K562 (cell line): Measurements from ENCODE around the gene HSD11B1. TPM values are rescaled to one million over a fixed set of nuclear protein-coding genes. Genes with fewer than 3 reads are reported as not detected.

Experiments used
- BRCA1 ChIP-seq, 2 experiments: fragments of 450-650 bp in 1 of 2; sonication (generic) in 1 of 2; formaldehyde crosslinking in 1 of 2; IDR thresholded peaks; 2 replicates each; pipeline versions ENCODE4 v1.5.0 to v1.6.1; 2017 to 2020; ENCODE audit warnings: mild to moderate bottlenecking in 1 of 2, missing genetic modification reagents in 1 of 2
- BRD4 ChIP-seq: fragments of 200-600 bp; sonication (generic); IDR thresholded peaks from 2 replicates; pipeline ENCODE4 v1.6.1; 2017; ENCODE audit warnings: inconsistent platforms
- E2F1 ChIP-seq: sonication (generic); formaldehyde crosslinking; IDR thresholded peaks from 2 replicates; pipeline ENCODE4 v1.8.1; 2023; ENCODE audit warnings: mild to moderate bottlenecking, missing genetic modification reagents, moderate library complexity
- FOS ChIP-seq: IDR thresholded peaks from 3 replicates; pipeline ENCODE4 v1.6.1; 2011; ENCODE audit not compliant: insufficient read length; ENCODE audit errors: extremely low read depth
- GTF2B ChIP-seq: IDR thresholded peaks from 2 replicates; pipeline ENCODE4 v1.6.1; 2011; ENCODE audit not compliant: insufficient read length; ENCODE audit errors: extremely low read depth
- GTF2E2 ChIP-seq: fragments of 200-800 bp; sonication (Bioruptor generic); IDR thresholded peaks from 2 replicates; pipeline ENCODE4 v1.6.1; 2016; ENCODE audit warnings: missing genetic modification characterization, missing compliant biosample characterization
- HCFC1 ChIP-seq: IDR thresholded peaks from 2 replicates; pipeline ENCODE4 v1.6.1; 2012; ENCODE audit warnings: low read depth, low read length, improper control_type of control experiment
- HMG20B ChIP-seq: fragments of 250-450 bp; sonication (Bioruptor Pico); IDR thresholded peaks from 2 replicates; pipeline ENCODE4 v1.5.0; 2021; ENCODE audit warnings: mild to moderate bottlenecking
- JUN ChIP-seq, 2 experiments: sonication (generic) in 1 of 2; formaldehyde crosslinking in 1 of 2; IDR thresholded peaks; 2 replicates each; pipeline versions ENCODE4 v1.6.1 to v1.8.0; 2012 to 2022; ENCODE audit warnings: borderline replicate concordance in 2 of 2, mild to moderate bottlenecking in 2 of 2, improper control_type of control experiment in 1 of 2, low read depth in 1 of 2, low read length in 1 of 2, missing genetic modification reagents in 1 of 2
- KHSRP ChIP-seq: fragments of 450-650 bp; IDR thresholded peaks from 2 replicates; pipeline ENCODE4 v1.6.1; 2017
- KLF6 ChIP-seq: fragments of 250-450 bp; sonication (Bioruptor Pico); IDR thresholded peaks from 2 replicates; pipeline ENCODE4 v1.4.0; 2020; ENCODE audit warnings: mild to moderate bottlenecking, moderate library complexity, borderline replicate concordance
- MAZ ChIP-seq, 2 experiments: fragments of 450-650 bp in 1 of 2; sonication (generic) in 1 of 2; formaldehyde crosslinking; IDR thresholded peaks in 1 of 2; conservative IDR thresholded peaks in 1 of 2; 2 replicates each; pipeline versions ENCODE4 v1.4.0 to v1.5.0; 2020; ENCODE audit warnings: mild to moderate bottlenecking in 1 of 2, missing genetic modification reagents in 1 of 2
- NEUROD1 ChIP-seq: fragments of 150-350 bp; IDR thresholded peaks from 2 replicates; pipeline ENCODE4 v1.6.1; 2014; ENCODE audit warnings: borderline replicate concordance, low read length, low read depth; ENCODE audit not compliant: partially characterized antibody
- OTX1 ChIP-seq: fragments of 450-650 bp; formaldehyde crosslinking; IDR thresholded peaks from 2 replicates; pipeline ENCODE4 v1.4.0; 2022; ENCODE audit warnings: mild to moderate bottlenecking
- POLR2H ChIP-seq: IDR thresholded peaks from 2 replicates; pipeline ENCODE4 v1.6.1; 2016; ENCODE audit warnings: missing genetic modification characterization, low read depth, mild to moderate bottlenecking, control low read depth, missing compliant biosample characterization, moderate library complexity
- POLR3G ChIP-seq: IDR thresholded peaks from 2 replicates; pipeline ENCODE4 v1.6.1; 2011; ENCODE audit not compliant: insufficient read length, insufficient replicate concordance; ENCODE audit errors: extremely low read depth
- PRMT5 ChIP-seq: sonication (generic); formaldehyde crosslinking; IDR thresholded peaks from 2 replicates; pipeline ENCODE4 v1.5.0; 2020; ENCODE audit warnings: missing genetic modification reagents
- RAD21 ChIP-seq, 2 experiments: fragments of 250-450 bp in 1 of 2; fragments of 450-650 bp in 1 of 2; sonication (Bioruptor Pico) in 1 of 2; formaldehyde crosslinking in 1 of 2; IDR thresholded peaks in 1 of 2; conservative IDR thresholded peaks in 1 of 2; 2 replicates each; pipeline versions ENCODE4 v1.4.0 to v1.8.0; 2020 to 2022; ENCODE audit warnings: mild to moderate bottlenecking in 2 of 2, moderate library complexity in 1 of 2
- RBFOX2 ChIP-seq: fragments of 200-400 bp; formaldehyde crosslinking; IDR thresholded peaks from 2 replicates; pipeline ENCODE4 v1.6.1; 2017; ENCODE audit warnings: low read depth, mild to moderate bottlenecking, low read length, moderate library complexity
- SMAD3 ChIP-seq: fragments of 450-650 bp; formaldehyde crosslinking; conservative IDR thresholded peaks from 2 replicates; pipeline ENCODE4 v1.4.0; 2020; ENCODE audit warnings: mild to moderate bottlenecking
- SMARCA4 ChIP-seq: fragments of 450-650 bp; IDR thresholded peaks from 2 replicates; pipeline ENCODE4 v1.6.1; 2016
- TBL1XR1 ChIP-seq, 2 experiments: IDR thresholded peaks; 2 replicates each; pipeline ENCODE4 v1.6.1; 2012; ENCODE audit warnings: improper control_type of control experiment in 2 of 2, low read length in 2 of 2, mild to moderate bottlenecking in 1 of 2
- TCF7L2 ChIP-seq: fragments of 150-350 bp; IDR thresholded peaks from 2 replicates; pipeline ENCODE4 v1.6.1; 2016; ENCODE audit warnings: low read depth, mild to moderate bottlenecking, low read length, moderate library complexity
- ZBTB17 ChIP-seq: fragments of 450-650 bp; formaldehyde crosslinking; IDR thresholded peaks from 2 replicates; pipeline ENCODE4 v1.4.0; 2020; ENCODE audit warnings: mild to moderate bottlenecking
- ZKSCAN3 ChIP-seq: fragments of 250-450 bp; sonication (Bioruptor Pico); IDR thresholded peaks from 2 replicates; pipeline ENCODE4 v1.4.0; 2020
- ZNF12 ChIP-seq: sonication (generic); formaldehyde crosslinking; IDR thresholded peaks from 2 replicates; pipeline ENCODE4 v1.4.0; 2020; ENCODE audit warnings: mild to moderate bottlenecking, missing genetic modification reagents
- ZNF143 ChIP-seq: sonication (generic); formaldehyde crosslinking; IDR thresholded peaks from 2 replicates; pipeline ENCODE4 v1.9.0; 2022; ENCODE audit warnings: mild to moderate bottlenecking, missing genetic modification reagents
- ZNF589 ChIP-seq: fragments of 200-800 bp; sonication (Bioruptor generic); IDR thresholded peaks from 2 replicates; pipeline ENCODE4 v1.6.1; 2016; ENCODE audit warnings: low read depth, missing genetic modification characterization, missing compliant biosample characterization
- polyA plus RNA-seq, 8 experiments: library from polyadenylated mRNA; depleted of rRNA in 4 of 8; stranded (reverse) in 5 of 8; unstranded in 3 of 8; fragments of >200 nt; fragmentation: Nextera tagmentation in 2 of 8; fragmentation: Illumina TruSeq in 1 of 8; extraction: Ambion mirVana in 2 of 8; extraction: Trizol in 1 of 8; gene quantifications; 2 replicates each; pipeline versions ENCODE4 v1.2.1 to v1.2.3, GENCODE V29; 2011 to 2014; ENCODE audit warnings: inconsistent platforms in 1 of 8, missing spikeins in 1 of 8
- total RNA-seq, 7 experiments: library from RNA; depleted of rRNA in 6 of 7; stranded (reverse); fragments of >200 nt in 6 of 7; fragmentation: Illumina TruSeq in 2 of 7; extraction: Trizol in 2 of 7; gene quantifications; 2 replicates each; pipeline versions ENCODE4 v1.2.1 to v1.2.3, GENCODE V29; 2011 to 2021; ENCODE audit warnings: low replicate concordance in 1 of 7

Gene HSD11B1
- total and polyA plus RNA-seq, 9 of the 15 experiments (the other 6 are each of a cell fraction or from before 2014, with no cell fraction given), result 0.04 to 0.16 TPM; not detected in 7

- no peak for TF ChIP-seq BRCA1 (IDR thresholded peaks at IDR 0.05)
- TF ChIP-seq BRCA1 (CRISPR knock-in tag; IDR thresholded peaks at IDR 0.05), result no peak
- peak; percentile 73 for TF ChIP-seq KLF6 (CRISPR knock-in tag)
- peak; percentile 65 to 88; a peak in 2 of 4 replicates for TF ChIP-seq MAZ (CRISPR knock-in tag; conservative IDR thresholded peaks at IDR 0.05 in 1 of 2, IDR thresholded peaks at IDR 0.05 in 1 of 2)
- no peak for TF ChIP-seq TCF7L2
- TF ChIP-seq SMAD3 (CRISPR knock-in tag), result no peak
- peak; percentile 77; the same call in 1 of the 2 replicates for TF ChIP-seq GTF2E2 (tag)
- no peak for TF ChIP-seq PRMT5 (CRISPR knock-in tag)
- no peak for TF ChIP-seq E2F1
- TF ChIP-seq ZBTB17 (CRISPR knock-in tag), result peak; percentile 54
- TF ChIP-seq FOS, result no peak
- no peak for TF ChIP-seq ZNF143 (CRISPR knock-in tag)
- TF ChIP-seq ZNF12 (CRISPR knock-in tag), result no peak
- no peak for TF ChIP-seq GTF2B
- no peak for TF ChIP-seq ZKSCAN3 (CRISPR knock-in tag)
- TF ChIP-seq BRD4, result 0 out of 2 replicates have a peak, but pooled peaks have one; percentile 29
- 0 out of 2 replicates have a peak, but pooled peaks have one; percentile 34 for TF ChIP-seq HCFC1
- TF ChIP-seq POLR3G, result no peak
- peak; percentile 85 for TF ChIP-seq OTX1 (CRISPR knock-in tag)
- TF ChIP-seq KHSRP, result no peak
- TF ChIP-seq RBFOX2, result peak; percentile 42
- TF ChIP-seq ZNF589 (CRISPR knock-in tag), result peak; percentile 66
- TF ChIP-seq HMG20B, result no peak
- TF ChIP-seq SMARCA4, result peak; percentile 16; the same call in 1 of the 2 replicates
- peak in 1 of 2 experiments; percentile 54; a peak in 1 of 4 replicates for TF ChIP-seq TBL1XR1 (IDR thresholded peaks at IDR 0.05; ENCODE audit: low read length in 2 of 2)
- peak in 1 of 2 experiments; percentile 2; a peak in 1 of 4 replicates for TF ChIP-seq RAD21 (CRISPR knock-in tag; conservative IDR thresholded peaks at IDR 0.05 in 1 of 2, IDR thresholded peaks at IDR 0.05 in 1 of 2)
- TF ChIP-seq NEUROD1, result peak; percentile 50
- peak; percentile 88 for TF ChIP-seq POLR2H (tag)
- TF ChIP-seq JUN (IDR thresholded peaks at IDR 0.05; ENCODE audit: borderline replicate concordance, low read depth, low read length), result peak; percentile 64
- TF ChIP-seq JUN (CRISPR knock-in tag; IDR thresholded peaks at IDR 0.05; ENCODE audit: borderline replicate concordance), result no peak
Observed at GRCh38 chr1:209673631-209674417, 30.8 kb upstream of the HSD11B1 start (continued).
